GM23338 (cell line): ENCODE measurements around the gene TCF12. TPM values are rescaled to one million over a fixed set of nuclear protein-coding genes. Genes with fewer than 3 reads are reported as not detected.

Source experiments
- ATAC-seq: fragments of 200-7000 bp; cut with Tn5 transposase; 3 replicates; pipeline ENCODE4 v1.9.1; 2020
- DNase-seq: peaks from one replicate; pipeline ENCODE4 v3.0.0-alpha.2; 2015; ENCODE audit warnings: low spot score
- H2AFZ ChIP-seq: fragments of 200-600 bp; sonication (generic); 2 replicates; pipeline ENCODE4 v1.8.0; 2016; ENCODE audit warnings: antibody characterized with exemption, mild to moderate bottlenecking, moderate library complexity
- H3F3A ChIP-seq: fragments of 200-600 bp; sonication (generic); replicated peaks from 2 replicates; pipeline ENCODE4 v1.8.0; 2017; ENCODE audit warnings: antibody characterized with exemption, mixed run types, low read depth
- H3K27ac ChIP-seq: fragments of 200-600 bp; sonication (generic); 2 replicates; pipeline ENCODE4 v1.6.1; 2016; ENCODE audit warnings: low read depth
- H3K27me3 ChIP-seq: fragments of 200-600 bp; sonication (generic); 2 replicates; pipeline ENCODE4 v1.8.0; 2016; ENCODE audit warnings: mild to moderate bottlenecking, mixed run types, moderate library complexity; ENCODE audit not compliant: insufficient read depth
- H3K36me3 ChIP-seq: fragments of 200-600 bp; sonication (generic); 2 replicates; pipeline ENCODE4 v1.8.0; 2016; ENCODE audit warnings: mild to moderate bottlenecking; ENCODE audit not compliant: insufficient read depth
- H3K4me1 ChIP-seq: fragments of 200-600 bp; sonication (generic); 2 replicates; pipeline ENCODE4 v1.8.0; 2016; ENCODE audit warnings: mild to moderate bottlenecking, moderate library complexity; ENCODE audit not compliant: insufficient read depth
- H3K4me2 ChIP-seq: fragments of 200-600 bp; sonication (generic); 2 replicates; pipeline ENCODE4 v1.7.1; 2017; ENCODE audit warnings: mixed run types
- H3K4me3 ChIP-seq: fragments of 200-600 bp; sonication (generic); 2 replicates; pipeline ENCODE4 v1.6.1; 2016; ENCODE audit warnings: mixed run types
- H3K79me2 ChIP-seq: fragments of 200-600 bp; sonication (generic); replicated peaks from 2 replicates; pipeline ENCODE4 v1.8.0; 2017; ENCODE audit warnings: mild to moderate bottlenecking; ENCODE audit not compliant: insufficient read depth
- H3K9me2 ChIP-seq: fragments of 200-600 bp; sonication (generic); 2 replicates; pipeline ENCODE4 v1.8.0; 2017; ENCODE audit not compliant: insufficient read depth
- H4K20me1 ChIP-seq: fragments of 200-600 bp; sonication (generic); replicated peaks from 2 replicates; pipeline ENCODE4 v1.8.0; 2017; ENCODE audit warnings: mild to moderate bottlenecking; ENCODE audit not compliant: insufficient read depth
- H3K27ac Mint-ChIP-seq: 2 replicates; pipeline ENCODE4 v1.8.0; 2020; ENCODE audit warnings: inconsistent platforms, mild to moderate bottlenecking, moderate library complexity, mixed read lengths
- H3K27me3 Mint-ChIP-seq: 3 replicates; pipeline ENCODE4 v1.8.0; 2022; ENCODE audit warnings: low read depth, mild to moderate bottlenecking, moderate library complexity, mixed read lengths, inconsistent platforms; ENCODE audit not compliant: insufficient read depth, poor library complexity
- H3K36me3 Mint-ChIP-seq: 3 replicates; pipeline ENCODE4 v1.8.0; 2021; ENCODE audit warnings: low read depth, mild to moderate bottlenecking, inconsistent platforms, moderate library complexity, mixed read lengths
- H3K4me1 Mint-ChIP-seq: 3 replicates; pipeline ENCODE4 v1.8.0; 2020; ENCODE audit warnings: mild to moderate bottlenecking, inconsistent platforms, mixed read lengths
- H3K4me3 Mint-ChIP-seq: 3 replicates; pipeline ENCODE4 v1.8.0; 2021; ENCODE audit warnings: moderate library complexity, mild to moderate bottlenecking, inconsistent platforms, mixed read lengths
- H3K9me3 Mint-ChIP-seq: 3 replicates; pipeline ENCODE4 v1.8.0; 2020; ENCODE audit warnings: moderate library complexity, mild to moderate bottlenecking, inconsistent platforms, mixed read lengths
- CREB1 ChIP-seq: fragments of 250-450 bp; sonication (Bioruptor Pico); IDR thresholded peaks from 2 replicates; pipeline ENCODE4 v1.5.0; 2020; ENCODE audit warnings: low read depth, mild to moderate bottlenecking, moderate library complexity
- CTCF ChIP-seq, 2 experiments: fragments of 200-600 bp in 1 of 2; sonication (generic) in 1 of 2; conservative IDR thresholded peaks; 2 replicates each; pipeline versions ENCODE4 v1.5.1 to v1.6.1; 2016 to 2017; ENCODE audit warnings: antibody characterized with exemption in 2 of 2, low read depth in 2 of 2, mild to moderate bottlenecking in 2 of 2, moderate library complexity in 1 of 2
- ETS1 ChIP-seq: IDR thresholded peaks from 2 replicates; pipeline ENCODE4 v1.6.1; 2016; ENCODE audit warnings: antibody characterized with exemption
- EZH2 ChIP-seq: fragments of 200-600 bp; sonication (generic); IDR thresholded peaks from one replicate; pipeline ENCODE4 v1.8.0; 2017; ENCODE audit warnings: antibody characterized with exemption, mild to moderate bottlenecking, low read depth; ENCODE audit not compliant: unreplicated experiment
- JUNB ChIP-seq: IDR thresholded peaks from one replicate; pipeline ENCODE4 v1.6.1; 2016; ENCODE audit warnings: antibody characterized with exemption; ENCODE audit not compliant: unreplicated experiment
- NANOG ChIP-seq: IDR thresholded peaks from 2 replicates; pipeline ENCODE4 v1.6.1; 2016; ENCODE audit warnings: antibody characterized with exemption, borderline replicate concordance
- STAT1 ChIP-seq: IDR thresholded peaks from one replicate; pipeline ENCODE4 v1.6.1; 2016; ENCODE audit warnings: antibody characterized with exemption; ENCODE audit not compliant: unreplicated experiment
- ZNF114 ChIP-seq: fragments of 250-450 bp; sonication (Bioruptor Pico); IDR thresholded peaks from 2 replicates; pipeline ENCODE4 v1.5.0; 2020; ENCODE audit warnings: mild to moderate bottlenecking, moderate library complexity
- ZNF331 ChIP-seq: fragments of 250-450 bp; sonication (Bioruptor Pico); IDR thresholded peaks from 2 replicates; pipeline ENCODE4 v1.5.0; 2020; ENCODE audit warnings: low read depth, mild to moderate bottlenecking, moderate library complexity
- ZNF462 ChIP-seq: fragments of 250-450 bp; sonication (Bioruptor Pico); IDR thresholded peaks from 2 replicates; pipeline ENCODE4 v1.5.0; 2020; ENCODE audit warnings: mild to moderate bottlenecking, moderate library complexity
- polyA plus RNA-seq: library from polyadenylated mRNA; unstranded; fragments of >200 nt; fragmentation: Nextera tagmentation; extraction: Ambion mirVana; gene quantifications from 2 replicates; pipeline ENCODE4 v1.2.1, GENCODE V29; 2016
- total RNA-seq: library from RNA; depleted of rRNA; stranded (reverse); fragments of >200 nt; shearing (Covaris generic); gene quantifications from 2 replicates; pipeline ENCODE4 v1.2.3, GENCODE V29; 2014

Gene TCF12
- total and polyA plus RNA-seq, 2 experiments from 2014 or later = 27.6 to 104 TPM

GRCh38 chr15:57070674-57071073 is 152.2 kb downstream of the TCF12 start:
- Mint-ChIP-seq H3K36me3 (no peaks in the 10 kb centered on the region), H3K27ac (no peak overlapping the region), H3K4me1 (peaks cover 42% of the 10 kb centered on the region), H3K27me3 (peaks cover 8% of the 10 kb centered on the region), H3K9me3 (no peaks in the 10 kb centered on the region), H3K4me3 (no peak overlapping the region)
- ATAC-seq = peak; percentile 72
- Histone ChIP-seq H3K4me3 (no peak overlapping the region), H3K9me2 (no peaks in the 10 kb centered on the region), H3K36me3 (no peaks in the 10 kb centered on the region), H3K27ac (no peak overlapping the region), H3F3A (no peaks in the 10 kb centered on the region), H3K4me2 (no peak overlapping the region), H3K4me1 (peaks cover 16% of the 10 kb centered on the region; the same call in 1 of the 2 replicates), H3K79me2 (peaks cover 59% of the 10 kb centered on the region), H4K20me1 (0 out of 2 replicates have a peak, but pooled peaks cover 7% of the 10 kb centered on the region), H2AFZ (no peak overlapping the region), H3K27me3 (no peaks in the 10 kb centered on the region)
- TF ChIP-seq ZNF331 (CRISPR knock-in tag) (no peak), JUNB (no peak), EZH2 (no peak), NANOG (no peak), ZNF462 (CRISPR knock-in tag) (no peak), STAT1 (no peak), ZNF114 (no peak), CREB1 (CRISPR knock-in tag) (no peak), CTCF (conservative IDR thresholded peaks at IDR 0.05; ENCODE audit: low read depth in 2 of 2) (no peak), ETS1 (no peak)
- DNase-seq = no peak
